Ureter (tissue), 1 donor: ENCODE data around the gene MTX3. TPM values are rescaled to one million over a fixed set of nuclear protein-coding genes. Genes with fewer than 3 reads are reported as not detected.

Experiments used
- DNase-seq: peaks from one replicate; pipeline ENCODE4 v3.0.0-alpha.2; 2020; ENCODE audit warnings: low spot score
- total RNA-seq: library from RNA; stranded (reverse); gene quantifications from one replicate; pipeline ENCODE4 v1.2.4, GENCODE V29; 2023
- donor health status: DM: yes; HTN: yes; CAD: no.

MTX3 gene
- total RNA-seq, 1 donor from 2014 or later: 25.4 TPM

DNA sequence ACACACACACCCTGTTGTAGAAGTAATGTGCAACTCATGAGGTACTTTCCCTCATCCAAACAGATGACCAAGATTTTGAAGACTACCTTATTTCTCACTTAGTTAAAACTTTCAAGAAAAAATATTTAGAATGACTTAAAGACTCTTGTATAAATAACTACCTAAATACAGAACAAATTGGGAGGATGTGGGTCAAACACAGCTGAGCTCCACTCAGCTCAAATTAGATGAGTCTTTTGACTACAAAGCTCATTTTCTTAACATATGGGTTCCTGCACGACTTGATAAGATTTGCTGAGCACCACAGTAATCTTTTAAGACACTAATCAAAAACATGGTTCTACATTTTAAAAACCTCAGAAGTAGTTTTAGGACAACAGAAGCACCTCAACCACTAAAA, 8.9 kb downstream of the MTX3 start:
- no peak for DNase-seq

DNA sequence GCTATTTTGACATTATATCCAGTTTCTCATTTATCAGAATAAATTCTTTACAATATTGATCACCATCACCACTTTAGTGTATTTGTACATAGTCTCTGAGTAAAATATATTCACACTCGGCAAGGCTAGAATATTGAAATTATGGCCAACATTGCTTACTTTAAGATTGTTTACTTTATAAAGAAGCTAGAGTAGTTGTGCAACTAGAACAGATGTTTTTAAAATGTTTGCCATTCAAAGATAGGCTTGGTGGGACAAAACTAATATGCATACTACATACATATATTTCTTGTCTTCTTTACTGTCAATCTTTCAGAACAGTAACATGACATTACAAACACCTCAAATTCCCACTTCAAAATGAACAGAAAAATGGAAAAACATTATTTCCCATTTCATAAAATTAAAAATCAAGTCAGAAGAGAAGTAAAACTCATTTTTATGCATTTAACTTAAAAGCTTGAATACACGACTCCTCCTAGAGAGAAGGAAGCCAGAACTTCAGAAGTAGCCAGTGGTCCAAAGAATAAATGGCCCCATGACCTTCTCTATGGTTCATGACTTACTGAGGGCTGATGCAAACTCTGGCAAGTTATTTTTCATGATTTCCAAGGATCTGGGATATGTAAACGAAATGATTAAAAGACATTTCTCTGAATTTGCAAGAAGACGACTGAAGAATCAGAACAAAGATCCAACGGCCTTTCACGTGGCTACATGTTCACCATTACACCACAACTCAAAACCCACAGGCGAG, 14.1 kb downstream of the MTX3 start:
- DNase-seq: no peak

DNA sequence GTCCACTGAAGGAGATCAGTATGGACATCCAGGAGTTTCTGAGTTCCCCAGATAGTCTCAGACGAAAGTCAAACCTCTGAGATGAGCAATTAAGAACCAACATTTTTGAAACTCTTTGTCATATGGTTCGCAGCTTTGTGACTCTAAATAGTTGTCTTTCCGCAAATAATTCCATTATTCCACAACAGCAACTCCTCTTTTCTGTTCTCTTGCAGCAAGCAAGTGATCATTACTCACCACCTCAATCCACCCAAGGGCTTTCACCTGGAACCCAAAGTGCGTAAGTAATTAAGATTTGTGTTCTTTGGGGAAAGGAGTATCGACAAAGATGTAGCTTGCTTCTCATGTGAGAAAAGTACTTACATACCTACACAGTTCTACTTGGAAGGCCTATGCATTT, 15.6 kb downstream of the MTX3 start:
- DNase-seq: no peak

DNA sequence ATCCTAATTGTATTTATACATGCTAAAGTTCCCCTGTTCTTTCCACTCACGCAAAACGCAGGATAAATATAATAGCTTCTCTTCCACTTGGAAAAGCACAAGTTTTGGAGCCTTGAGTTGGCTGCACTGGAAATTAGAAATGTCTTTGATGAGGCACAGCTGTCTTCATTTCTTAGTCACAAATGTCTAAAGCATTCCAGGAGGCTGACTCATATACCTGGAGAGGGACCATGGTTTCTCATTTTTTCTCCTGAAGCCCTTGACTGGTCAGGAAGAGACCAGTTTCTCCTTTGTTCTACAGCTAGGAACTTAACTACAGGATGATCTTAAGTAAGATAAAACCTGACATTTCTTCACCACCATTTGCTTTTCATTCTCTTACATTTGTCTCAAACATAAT, 16.2 kb downstream of the MTX3 start:
- DNase-seq: no peak

DNA sequence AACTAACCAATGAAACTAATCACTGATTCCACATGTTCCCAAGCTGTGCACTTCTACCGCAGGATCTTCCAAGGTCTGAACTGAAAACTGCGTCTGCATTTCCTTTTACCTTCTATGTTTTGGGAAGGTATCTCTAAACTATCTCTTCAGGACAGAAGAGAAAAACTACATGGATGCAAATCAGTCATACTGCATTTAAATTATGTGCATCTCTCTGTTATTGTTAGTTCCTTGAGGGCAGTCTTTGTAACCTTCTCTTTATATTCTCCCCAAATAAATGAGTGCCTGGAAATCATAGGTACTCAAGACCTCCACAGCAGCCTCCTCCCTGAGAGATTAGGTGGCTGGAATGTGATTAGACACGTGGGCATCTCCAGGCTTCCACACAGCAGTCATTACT, 17.1 kb downstream of the MTX3 start:
- no peak for DNase-seq

DNA sequence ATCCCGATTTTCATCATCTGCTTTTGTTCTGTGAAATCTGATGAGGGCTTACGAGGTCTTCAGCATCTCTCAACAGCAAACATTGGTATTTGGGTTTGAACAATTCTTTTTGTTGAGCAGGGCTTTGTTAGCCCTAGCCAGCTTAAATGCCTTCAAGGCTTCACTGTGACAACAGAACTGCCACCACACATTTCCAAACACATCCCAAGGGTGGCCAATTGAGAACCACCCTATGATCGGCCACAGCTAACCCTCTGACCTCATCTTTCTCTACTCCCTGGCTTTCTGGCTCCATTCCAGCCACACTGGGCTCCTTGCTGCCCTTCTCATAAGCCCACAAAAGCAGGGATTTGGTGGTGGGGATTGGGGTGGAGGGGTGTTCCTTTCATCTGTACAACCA, 17.6 kb downstream of the MTX3 start:
- no peak for DNase-seq

DNA sequence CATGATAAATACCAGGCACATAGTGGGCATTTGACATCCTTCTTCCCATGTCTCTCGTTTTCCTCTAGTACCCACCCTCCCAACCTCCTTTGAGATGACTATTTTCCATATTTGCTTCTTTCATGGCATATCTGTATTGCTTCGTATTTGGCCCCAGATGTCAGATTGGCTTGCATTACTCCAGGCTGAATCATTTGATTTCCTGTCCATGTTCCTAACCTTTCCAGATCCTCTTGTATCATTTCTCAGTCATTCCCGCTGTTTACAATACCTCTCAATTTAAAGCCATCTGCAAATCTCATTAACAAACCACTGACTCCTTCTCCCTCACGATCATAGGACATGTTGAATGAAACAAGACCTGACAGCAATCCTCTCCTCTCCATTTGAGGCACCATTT, 19.9 kb downstream of the MTX3 start:
- DNase-seq: no peak

DNA sequence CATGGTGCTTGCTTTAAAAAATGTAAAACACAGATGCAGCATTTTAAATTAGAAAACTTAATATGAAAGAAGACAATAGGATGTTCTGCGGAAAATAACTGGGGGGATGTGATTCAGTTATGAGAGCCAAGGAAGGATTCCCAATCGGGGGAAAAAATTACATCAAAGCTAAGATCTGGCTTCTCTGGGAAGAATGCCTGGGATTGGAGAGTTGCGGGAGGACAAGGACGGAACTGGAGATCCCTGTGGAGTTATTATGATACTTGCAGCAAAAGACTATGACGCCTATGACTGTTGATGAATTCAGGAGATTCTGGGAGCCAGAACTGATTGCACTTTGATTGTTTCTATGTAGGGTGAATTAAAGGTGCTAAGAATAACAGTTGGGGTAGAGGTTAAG, 24.6 kb downstream of the MTX3 start:
- DNase-seq: no peak

DNA sequence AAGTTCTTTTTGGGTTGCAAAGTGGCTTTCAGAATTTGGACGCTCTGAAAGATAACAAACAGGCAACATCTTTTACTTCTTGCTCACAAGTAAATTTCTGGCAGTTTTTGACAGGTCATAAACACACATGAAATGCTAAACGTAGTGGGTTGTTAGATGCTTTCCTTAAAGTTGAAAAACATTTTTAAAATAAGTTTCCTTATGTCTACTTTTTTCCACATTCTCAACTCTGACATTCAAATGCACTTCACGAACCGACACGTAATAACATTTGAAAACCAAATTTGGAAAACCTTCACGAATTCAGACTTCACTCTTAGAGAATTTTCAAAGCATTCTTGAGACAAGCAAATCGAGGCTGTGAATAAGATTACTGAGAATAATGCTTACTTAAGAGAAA, 26.9 kb downstream of the MTX3 start:
- DNase-seq: no peak

DNA sequence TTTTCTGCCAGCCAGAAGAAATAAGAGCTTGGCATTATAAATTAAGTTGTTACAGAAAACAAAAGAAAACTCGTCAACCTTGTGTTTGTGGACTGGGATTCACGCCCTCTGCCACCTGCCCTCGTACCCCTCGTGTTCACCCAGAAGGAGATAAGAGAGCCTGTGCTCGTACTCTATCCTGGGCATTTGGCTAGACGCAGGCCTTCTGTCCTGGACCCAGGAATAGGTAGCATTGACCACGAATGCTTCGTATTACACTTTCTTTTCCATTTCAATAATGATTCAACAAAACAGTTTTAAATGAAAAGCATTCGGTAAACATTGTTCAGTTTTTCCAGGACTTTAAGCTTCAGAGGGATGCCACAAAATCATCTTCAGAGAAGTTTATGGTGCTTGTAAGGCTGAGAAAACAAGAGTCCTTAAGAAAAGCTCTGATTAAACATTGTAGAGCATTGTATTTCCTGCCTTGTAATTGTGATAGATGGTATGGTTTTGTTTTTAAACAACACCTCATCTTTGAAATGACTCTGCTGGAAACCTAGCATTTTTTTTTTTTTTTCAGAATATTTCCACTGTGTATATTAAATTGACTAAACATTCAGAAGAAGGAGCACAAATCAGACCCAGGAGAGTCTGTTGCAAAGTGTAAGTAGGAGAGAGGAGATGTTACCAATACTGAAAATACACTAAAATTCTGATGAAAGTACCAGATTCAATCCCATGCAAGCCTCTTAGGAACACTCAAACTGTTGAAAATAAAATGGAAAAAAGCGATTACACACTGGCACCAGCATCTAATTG, 27.6 kb downstream of the MTX3 start:
- no peak for DNase-seq

DNA sequence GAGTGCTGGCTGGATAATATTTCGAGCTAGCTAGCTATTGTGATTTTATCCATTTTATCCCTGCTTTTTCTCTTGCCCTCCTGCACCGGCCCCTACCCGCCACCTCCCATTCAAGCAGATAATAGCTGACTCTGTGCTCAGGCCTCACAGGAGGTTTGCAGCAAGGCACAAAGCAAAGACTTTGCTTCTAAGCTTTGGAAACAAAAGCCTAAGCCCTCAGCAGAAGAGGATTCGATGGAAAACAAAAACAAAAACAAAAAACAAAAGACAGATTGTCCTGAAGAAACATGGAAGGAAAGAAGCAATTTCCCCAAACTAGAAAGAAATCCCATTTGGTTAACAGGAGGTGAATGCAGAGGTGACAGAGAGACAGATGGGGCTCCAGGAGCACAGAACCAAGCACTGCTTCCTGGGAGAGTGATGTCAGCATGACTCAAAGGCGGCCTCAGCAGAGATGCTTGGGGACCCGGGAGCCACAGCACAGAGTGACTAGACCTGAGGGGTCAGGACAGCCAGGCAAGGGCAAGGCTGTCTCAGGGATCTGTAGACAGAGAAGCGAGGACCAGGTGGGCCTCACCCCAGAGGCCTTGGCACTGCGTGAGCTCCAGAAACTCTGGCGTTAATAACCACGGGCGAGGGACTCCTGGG, 28.4 kb downstream of the MTX3 start:
- no peak for DNase-seq

DNA sequence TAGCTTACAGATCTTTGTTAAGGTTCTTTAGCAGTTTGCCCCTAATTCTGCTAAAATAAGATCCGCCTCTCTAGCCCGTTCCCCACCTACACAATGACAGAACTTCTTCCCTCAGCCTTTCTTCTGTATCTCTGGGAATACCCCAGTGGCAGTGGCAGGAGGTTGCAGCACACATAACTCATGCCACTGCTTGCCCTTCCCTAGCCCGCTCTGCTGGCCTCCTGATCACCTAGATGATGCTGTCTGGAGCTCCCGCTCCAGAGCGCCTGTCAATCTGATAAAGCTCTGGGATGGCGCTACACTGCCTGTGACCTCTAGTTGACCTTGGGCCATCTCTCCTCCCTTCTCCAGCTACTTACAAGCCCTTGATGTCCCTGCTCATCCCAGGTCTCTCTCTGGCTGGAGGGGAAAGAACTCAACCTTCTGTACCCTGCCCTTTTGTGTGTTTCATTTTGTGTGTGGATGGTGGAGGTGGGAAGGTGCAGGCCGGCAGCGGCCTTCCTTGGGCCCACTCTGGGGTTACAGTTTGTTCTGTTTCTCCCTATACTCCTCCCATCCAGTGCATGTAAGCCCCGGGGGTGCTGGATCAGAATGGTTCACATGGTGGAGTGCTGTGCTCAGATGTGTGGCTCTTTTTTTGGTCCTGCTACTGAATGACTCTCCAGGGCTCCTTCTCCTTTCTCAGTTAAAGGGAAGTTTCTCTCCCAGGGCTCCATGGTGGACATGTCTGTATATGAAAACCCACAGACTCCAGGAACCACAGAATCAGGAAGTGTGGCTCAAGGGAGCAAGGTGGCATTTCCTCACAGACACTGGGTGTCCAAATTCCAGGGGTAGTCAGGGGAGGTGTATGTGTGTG, 29.1 kb downstream of the MTX3 start:
- DNase-seq: no peak

DNA sequence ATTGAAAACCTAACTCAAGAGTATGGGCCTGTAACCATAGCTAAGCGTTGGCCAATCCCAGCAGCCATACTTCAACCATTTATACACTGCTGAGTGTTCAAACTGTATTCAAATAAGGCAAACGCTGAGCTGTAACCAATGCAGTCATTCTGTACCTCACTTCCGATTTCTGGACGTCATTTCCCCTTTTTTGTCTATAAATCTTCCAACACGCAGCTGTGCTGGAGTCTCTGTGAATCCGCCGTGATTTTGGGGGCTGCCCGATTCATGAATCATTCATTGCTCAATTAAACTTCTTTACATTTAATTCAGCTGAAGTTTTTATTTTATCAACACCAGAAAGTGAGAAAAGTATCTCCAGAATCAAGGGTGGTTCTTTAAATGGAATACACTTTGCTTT, 31.7 kb downstream of the MTX3 start:
- no peak for DNase-seq

DNA sequence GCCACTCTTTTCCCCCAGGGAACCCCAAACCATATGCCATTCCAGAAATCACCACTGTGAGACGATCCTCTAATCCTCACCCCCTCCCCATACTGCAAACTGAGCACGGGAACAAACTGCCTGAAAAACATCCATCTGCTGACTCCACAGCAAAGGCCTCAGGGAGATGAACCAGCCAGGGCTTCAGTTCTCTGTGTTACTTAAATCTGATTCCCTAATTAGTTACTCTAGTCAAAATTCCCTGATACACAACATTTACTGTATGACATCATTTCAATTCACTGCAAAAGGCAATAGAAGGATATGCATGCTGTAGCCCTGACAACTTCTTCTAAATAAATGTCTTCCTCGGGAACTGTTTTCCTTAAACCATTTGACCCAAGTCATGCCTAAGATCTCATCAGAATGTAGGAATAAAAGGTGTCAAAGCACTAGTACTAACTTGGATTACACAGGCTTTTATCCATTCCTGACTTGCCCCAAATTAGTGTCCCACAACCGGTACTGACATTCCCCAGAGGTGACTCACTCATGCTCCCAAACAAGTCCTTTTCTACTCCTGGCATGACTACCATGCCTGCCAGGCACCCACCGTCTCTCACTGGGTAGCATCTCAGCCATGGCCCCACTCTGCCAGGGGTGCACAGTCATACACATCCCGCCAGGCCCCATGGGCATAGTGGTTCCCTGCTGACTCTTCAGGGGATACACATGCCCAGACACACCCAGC, 35.0 kb downstream of the MTX3 start:
- no peak for DNase-seq

DNA sequence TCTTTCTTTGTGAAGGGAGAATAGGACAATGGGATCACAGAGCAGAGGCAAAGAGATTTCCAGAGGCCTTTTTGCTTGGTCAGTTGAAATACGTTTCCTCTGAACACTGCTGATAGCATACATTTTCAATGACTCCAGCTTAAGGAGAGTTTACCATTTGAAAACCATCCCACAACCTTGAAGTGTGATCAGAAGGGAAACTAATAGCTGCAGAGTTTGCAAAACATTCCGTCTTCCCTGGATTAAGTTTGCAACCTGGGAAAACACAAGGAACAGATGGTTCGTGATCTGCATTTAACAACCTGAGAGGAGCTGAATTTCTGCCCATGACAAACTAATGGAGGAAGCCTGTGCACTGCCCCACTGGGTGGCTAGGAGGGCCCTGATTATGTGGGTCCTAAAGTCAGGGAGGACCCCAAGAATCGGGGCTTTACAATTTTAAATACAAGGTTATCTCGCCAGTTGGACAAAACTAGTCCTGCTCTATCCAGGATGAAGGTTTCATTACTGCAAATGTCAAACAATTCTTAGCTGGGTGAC, 35.6 kb downstream of the MTX3 start:
- no peak for DNase-seq

DNA sequence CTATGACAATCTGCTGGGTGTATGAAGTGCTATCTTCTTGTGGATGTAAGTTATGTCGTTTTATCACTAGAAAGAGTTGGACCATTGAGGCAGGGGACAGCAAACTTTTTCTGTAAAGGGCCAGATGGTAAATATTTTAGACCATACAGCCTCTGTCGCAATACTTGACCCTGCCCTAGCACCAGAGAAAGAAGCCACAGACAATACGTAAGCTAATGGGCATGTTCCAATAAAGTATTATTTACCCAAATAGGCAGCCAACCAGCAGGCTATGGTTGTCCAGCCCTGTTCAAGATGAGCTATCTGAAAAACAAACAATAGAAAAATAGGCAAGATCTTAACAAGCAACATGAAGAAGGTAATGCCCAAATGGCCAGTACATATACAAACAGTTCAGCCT, 36.4 kb downstream of the MTX3 start:
- no peak for DNase-seq

DNA sequence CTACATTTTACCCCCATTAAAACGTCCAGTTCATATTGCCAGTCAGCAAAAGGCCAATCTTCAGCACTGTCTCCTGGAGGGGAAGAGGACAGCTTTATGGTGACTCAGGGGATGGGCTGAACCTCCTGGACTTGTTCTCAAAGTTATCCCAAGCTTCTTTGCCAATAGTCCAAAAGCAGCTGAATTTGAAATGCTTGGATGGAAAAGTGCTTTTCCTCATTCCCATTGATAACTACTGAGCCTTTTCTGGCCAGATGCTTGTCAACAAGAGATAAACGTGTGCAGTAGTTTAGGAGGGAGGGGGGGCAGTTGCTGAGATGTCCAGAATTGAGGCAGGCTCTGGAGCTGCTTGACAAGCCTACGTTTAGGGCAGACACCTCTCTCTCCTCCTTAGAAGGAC, 43.5 kb downstream of the MTX3 start:
- no peak for DNase-seq

DNA sequence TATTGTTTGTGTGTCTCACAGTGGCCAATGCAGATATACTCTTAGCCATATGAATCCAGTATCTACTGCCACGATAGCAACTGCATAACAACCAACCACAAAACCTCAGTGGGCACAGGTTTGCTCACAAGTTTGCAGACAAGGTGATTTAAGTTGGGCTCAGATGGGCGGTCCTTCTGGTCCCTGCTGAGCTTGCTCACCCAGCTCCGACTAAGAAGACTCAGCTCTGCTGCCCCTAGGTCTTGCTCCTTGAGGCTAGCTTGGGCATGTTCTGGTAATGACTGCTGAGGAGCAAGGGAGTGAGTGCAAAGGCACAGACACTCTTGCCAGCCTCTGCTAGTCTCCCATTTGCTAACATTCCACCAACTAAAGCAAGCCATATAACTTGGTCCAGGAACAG, 52.6 kb downstream of the MTX3 start:
- no peak for DNase-seq

DNA sequence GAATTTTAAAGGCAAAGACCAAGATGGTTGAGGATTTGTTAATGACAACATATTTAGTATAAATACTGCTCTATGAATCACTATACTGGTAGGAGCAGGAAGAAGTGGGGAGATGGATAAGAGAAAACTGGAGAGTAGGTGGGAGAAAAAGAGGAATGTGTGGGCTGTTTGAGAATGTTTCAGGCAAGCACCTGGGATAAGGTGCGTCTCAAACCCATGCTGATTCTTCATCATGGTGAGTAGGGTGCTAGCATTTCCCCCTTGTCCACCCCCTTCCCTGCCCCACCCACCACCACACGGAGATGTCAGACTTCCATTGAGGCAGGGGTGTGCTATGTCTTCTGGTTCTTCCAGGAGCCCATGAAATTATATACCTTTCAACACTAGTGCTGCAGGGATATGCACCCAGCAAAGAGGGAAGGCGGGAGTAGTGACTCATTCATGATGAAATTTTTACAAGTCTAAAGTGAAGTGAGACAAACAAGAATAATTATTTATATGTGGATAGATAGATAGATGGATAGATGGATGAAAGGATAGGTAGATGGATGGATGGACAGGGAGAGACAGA, 54.3 kb downstream of the MTX3 start:
- no peak for DNase-seq

DNA sequence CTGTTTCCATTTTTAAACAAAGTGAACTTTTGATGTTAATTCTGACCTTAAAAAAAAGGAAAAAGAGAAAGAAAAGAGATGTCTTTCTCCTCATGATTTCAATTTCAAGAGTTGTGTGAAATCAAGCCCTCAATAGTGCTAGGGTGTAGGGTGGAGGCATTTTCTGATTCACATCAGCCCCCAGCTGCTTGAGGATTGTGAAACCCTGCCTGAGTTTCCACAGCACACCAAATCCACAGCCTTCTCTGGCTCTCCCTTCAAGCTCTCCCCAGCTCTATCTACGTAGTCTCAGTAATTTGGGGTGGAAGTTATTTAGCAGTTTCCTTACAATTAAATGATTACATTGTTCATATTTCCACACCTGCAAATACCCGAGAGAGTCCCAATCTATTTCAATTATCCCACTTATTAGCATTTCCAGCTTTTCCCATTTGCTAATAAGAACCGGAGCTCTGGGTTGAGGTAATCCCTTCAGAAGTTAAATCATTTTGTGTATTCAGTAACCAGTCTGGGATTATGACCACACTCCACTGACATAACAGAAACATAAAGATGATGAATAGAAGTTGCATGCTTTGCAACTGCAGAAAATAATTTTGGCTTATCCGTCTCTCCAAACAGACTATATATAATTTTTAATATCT, 54.9 kb downstream of the MTX3 start:
- DNase-seq: no peak
